DMS79 treated with DMSO at 0.1 percent for 48 hours (cell line): Measurements from ENCODE around the gene PHETA2.
"Not testable (repeated sequence)": the region's sequence is repeated elsewhere in the genome, so short reads cannot be mapped to it uniquely, and the experiment has no call there.

Source experiments
- DNase-seq: peaks from one replicate; lab custom pipeline; 2025; lab: John Stamatoyannopoulos, UW

The PHETA2 gene

GRCh38 chr22:42069801-42070516 is 4.1 kb upstream of the PHETA2 start:
- peak; percentile 22 for DNase-seq

DNA sequence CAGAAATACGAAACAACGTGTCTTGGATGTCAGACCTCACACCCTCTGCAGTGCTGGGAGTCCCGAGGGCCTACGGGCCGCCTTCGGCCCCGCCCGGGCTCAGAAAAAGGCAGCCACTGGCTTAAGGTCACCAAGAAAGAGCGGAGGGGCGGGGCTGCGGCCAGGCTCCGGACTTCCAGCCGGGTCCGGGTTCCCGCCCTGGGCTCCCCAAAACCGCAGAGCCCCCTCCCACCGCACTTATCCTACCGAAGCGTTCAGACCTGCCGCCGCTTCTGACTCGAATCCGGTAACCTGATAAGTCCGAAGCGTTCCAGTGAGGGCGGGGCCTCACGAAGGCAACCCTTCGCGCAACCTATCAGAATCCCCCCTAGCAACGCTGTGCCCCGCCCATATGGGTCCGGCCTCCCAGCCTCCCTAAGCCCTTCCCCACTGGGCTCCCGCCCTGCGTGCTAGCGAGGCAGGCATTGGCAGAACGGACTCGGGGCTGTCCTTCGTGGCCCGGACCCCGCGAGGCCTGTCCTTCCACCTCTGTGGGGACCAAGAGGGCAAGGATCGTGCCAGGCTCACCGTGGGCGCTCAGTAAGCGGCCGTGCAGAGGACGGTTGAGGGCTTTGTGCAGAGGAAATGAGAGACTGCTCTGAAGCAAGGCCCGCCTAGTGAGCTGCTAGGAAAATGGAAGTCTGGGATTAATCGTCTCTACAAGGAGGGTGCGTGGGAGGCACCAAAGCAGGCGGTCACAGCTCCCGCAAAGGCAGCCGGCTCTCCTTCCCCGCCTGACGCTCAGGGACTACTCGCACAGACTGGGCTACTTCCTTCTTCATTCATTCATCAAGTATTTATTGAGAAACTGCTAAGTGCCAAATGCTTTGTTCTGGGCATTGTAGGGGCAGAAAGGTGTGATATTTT is 3.3 kb upstream of the PHETA2 start, which contains the start of gene NAGA:
NAGA (minus strand) TSS at position 296 of the 906 bp plus-strand sequence. CDS start 515 bp downstream, outside the sequence.
- peak; percentile 84 for DNase-seq

- not testable (repeated sequence) for DNase-seq
Measured at GRCh38 chr22:42071508-42071907, 2.5 kb upstream of the PHETA2 start.

- no peak for DNase-seq
Measured at GRCh38 chr22:42072606-42073330, 1.3 kb upstream of the PHETA2 start.

GRCh38 chr22:42073621-42074041 is 417 bp upstream of the PHETA2 start:
- no peak for DNase-seq

GRCh38 chr22:42074846-42075676 is 1.0 kb downstream of the PHETA2 start:
- no peak for DNase-seq

GRCh38 chr22:42076764-42077485 is 2.9 kb downstream of the PHETA2 start:
- DNase-seq: no peak

- DNase-seq: no peak
Measured at GRCh38 chr22:42077486-42078125, 3.6 kb downstream of the PHETA2 start.

GRCh38 chr22:42078469-42079318 is 4.6 kb downstream of the PHETA2 start:
- peak; percentile 5 for DNase-seq

DNA sequence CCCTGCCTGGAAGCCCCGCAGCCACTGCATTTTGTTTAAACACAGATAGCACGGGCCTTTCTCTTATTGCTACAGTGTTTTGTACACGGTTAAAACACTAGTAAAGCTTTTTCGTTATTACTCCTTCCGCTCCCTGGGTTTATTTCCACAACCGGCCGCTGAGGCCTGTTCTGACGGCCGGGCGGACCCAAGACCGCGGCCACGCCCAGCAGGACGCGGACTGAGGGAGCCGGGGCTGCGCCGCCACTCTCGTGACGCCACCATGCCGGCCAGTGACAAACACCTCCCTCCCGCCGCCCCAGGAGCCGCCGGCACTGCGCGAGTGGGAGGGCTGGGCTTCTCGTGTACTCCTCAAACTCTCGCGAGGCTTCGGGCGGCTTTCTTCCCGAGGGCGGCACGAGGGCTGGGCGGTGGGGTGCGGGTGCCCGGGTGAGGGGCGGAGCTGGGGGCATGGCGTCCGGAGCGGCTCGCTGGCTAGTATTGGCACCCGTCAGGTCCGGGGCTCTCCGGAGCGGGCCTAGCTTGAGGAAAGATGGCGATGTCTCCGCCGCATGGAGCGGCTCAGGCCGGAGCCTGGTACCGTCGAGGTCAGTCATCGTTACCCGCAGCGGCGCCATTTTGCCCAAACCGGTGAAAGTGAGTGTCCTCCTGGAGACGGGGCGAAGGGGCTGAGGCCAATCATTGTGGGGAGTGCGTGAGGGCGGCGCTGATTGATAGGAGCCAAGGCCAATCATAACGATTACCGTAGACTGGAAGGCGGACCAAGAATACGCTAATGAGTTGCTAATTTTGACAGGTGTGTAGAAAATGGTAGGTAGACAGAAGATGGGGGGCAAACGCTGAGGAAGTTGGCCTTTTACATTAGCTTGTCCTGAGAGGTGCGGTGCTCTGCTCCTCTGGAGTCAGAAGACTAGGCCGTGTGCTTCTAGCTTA is 5.5 kb downstream of the PHETA2 start, which contains the start of gene SMDT1:
SMDT1 (plus strand) TSS at position 382 of the 933 bp plus-strand sequence; CDS start at position 451, 69 bp downstream.
- DNase-seq: peak; percentile 83

- DNase-seq: peak; percentile 2
Measured at GRCh38 chr22:42080287-42080686, 6.2 kb downstream of the PHETA2 start.

GRCh38 chr22:42083119-42083518 is 9.1 kb downstream of the PHETA2 start:
- DNase-seq: no peak

- DNase-seq: no peak
Measured at GRCh38 chr22:42084874-42085273, 10.8 kb downstream of the PHETA2 start.

DNA sequence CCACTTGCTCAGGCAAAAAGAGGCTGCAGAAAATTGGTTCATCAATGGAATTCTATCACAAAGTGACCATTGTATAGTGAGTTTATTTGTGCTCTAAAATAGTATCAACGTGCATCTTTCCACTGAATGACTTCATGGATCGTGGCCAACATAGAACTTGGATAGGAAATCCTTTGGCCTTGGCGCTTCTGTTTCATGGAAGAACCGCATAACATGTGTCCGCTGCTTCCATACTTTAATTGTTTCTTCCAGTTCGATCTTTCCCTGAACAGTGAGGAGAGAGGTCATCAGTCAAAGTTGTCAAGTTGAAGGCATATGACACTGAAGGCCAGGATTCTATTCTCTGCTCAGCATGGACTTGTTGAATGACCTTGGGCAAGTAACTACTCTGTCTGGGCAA is 12.0 kb downstream of the PHETA2 start:
- DNase-seq: no peak

- peak; percentile 91 for DNase-seq
Measured at GRCh38 chr22:42090596-42091454, 16.8 kb downstream of the PHETA2 start, which contains the start of gene NDUFA6. TSS of gene NDUFA6 (minus strand) at chr22:42090772. CDS start at chr22:42090744, 28 bp downstream.

- DNase-seq: no peak
Measured at GRCh38 chr22:42091455-42091782, 17.4 kb downstream of the PHETA2 start.

- DNase-seq: no peak
Measured at GRCh38 chr22:42101199-42101598, 27.2 kb downstream of the PHETA2 start.
